GM23338 (cell line): ENCODE measurements around the gene SYNE1. TPM values are rescaled to one million over a fixed set of nuclear protein-coding genes. Genes with fewer than 3 reads are reported as not detected.

Experiments used
- ATAC-seq: fragments of 200-7000 bp; cut with Tn5 transposase; 3 replicates; pipeline ENCODE4 v1.9.1; 2020
- DNase-seq: peaks from one replicate; pipeline ENCODE4 v3.0.0-alpha.2; 2015; ENCODE audit warnings: low spot score
- H2AFZ ChIP-seq: fragments of 200-600 bp; sonication (generic); 2 replicates; pipeline ENCODE4 v1.8.0; 2016; ENCODE audit warnings: antibody characterized with exemption, mild to moderate bottlenecking, moderate library complexity
- H3F3A ChIP-seq: fragments of 200-600 bp; sonication (generic); replicated peaks from 2 replicates; pipeline ENCODE4 v1.8.0; 2017; ENCODE audit warnings: antibody characterized with exemption, mixed run types, low read depth
- H3K27ac ChIP-seq: fragments of 200-600 bp; sonication (generic); 2 replicates; pipeline ENCODE4 v1.6.1; 2016; ENCODE audit warnings: low read depth
- H3K27me3 ChIP-seq: fragments of 200-600 bp; sonication (generic); 2 replicates; pipeline ENCODE4 v1.8.0; 2016; ENCODE audit warnings: mild to moderate bottlenecking, mixed run types, moderate library complexity; ENCODE audit not compliant: insufficient read depth
- H3K36me3 ChIP-seq: fragments of 200-600 bp; sonication (generic); 2 replicates; pipeline ENCODE4 v1.8.0; 2016; ENCODE audit warnings: mild to moderate bottlenecking; ENCODE audit not compliant: insufficient read depth
- H3K4me1 ChIP-seq: fragments of 200-600 bp; sonication (generic); 2 replicates; pipeline ENCODE4 v1.8.0; 2016; ENCODE audit warnings: mild to moderate bottlenecking, moderate library complexity; ENCODE audit not compliant: insufficient read depth
- H3K4me2 ChIP-seq: fragments of 200-600 bp; sonication (generic); 2 replicates; pipeline ENCODE4 v1.7.1; 2017; ENCODE audit warnings: mixed run types
- H3K4me3 ChIP-seq: fragments of 200-600 bp; sonication (generic); 2 replicates; pipeline ENCODE4 v1.6.1; 2016; ENCODE audit warnings: mixed run types
- H3K79me2 ChIP-seq: fragments of 200-600 bp; sonication (generic); replicated peaks from 2 replicates; pipeline ENCODE4 v1.8.0; 2017; ENCODE audit warnings: mild to moderate bottlenecking; ENCODE audit not compliant: insufficient read depth
- H3K9me2 ChIP-seq: fragments of 200-600 bp; sonication (generic); 2 replicates; pipeline ENCODE4 v1.8.0; 2017; ENCODE audit not compliant: insufficient read depth
- H4K20me1 ChIP-seq: fragments of 200-600 bp; sonication (generic); replicated peaks from 2 replicates; pipeline ENCODE4 v1.8.0; 2017; ENCODE audit warnings: mild to moderate bottlenecking; ENCODE audit not compliant: insufficient read depth
- H3K27ac Mint-ChIP-seq: 2 replicates; pipeline ENCODE4 v1.8.0; 2020; ENCODE audit warnings: inconsistent platforms, mild to moderate bottlenecking, moderate library complexity, mixed read lengths
- H3K27me3 Mint-ChIP-seq: 3 replicates; pipeline ENCODE4 v1.8.0; 2022; ENCODE audit warnings: low read depth, mild to moderate bottlenecking, moderate library complexity, mixed read lengths, inconsistent platforms; ENCODE audit not compliant: insufficient read depth, poor library complexity
- H3K36me3 Mint-ChIP-seq: 3 replicates; pipeline ENCODE4 v1.8.0; 2021; ENCODE audit warnings: low read depth, mild to moderate bottlenecking, inconsistent platforms, moderate library complexity, mixed read lengths
- H3K4me1 Mint-ChIP-seq: 3 replicates; pipeline ENCODE4 v1.8.0; 2020; ENCODE audit warnings: mild to moderate bottlenecking, inconsistent platforms, mixed read lengths
- H3K4me3 Mint-ChIP-seq: 3 replicates; pipeline ENCODE4 v1.8.0; 2021; ENCODE audit warnings: moderate library complexity, mild to moderate bottlenecking, inconsistent platforms, mixed read lengths
- H3K9me3 Mint-ChIP-seq: 3 replicates; pipeline ENCODE4 v1.8.0; 2020; ENCODE audit warnings: moderate library complexity, mild to moderate bottlenecking, inconsistent platforms, mixed read lengths
- CREB1 ChIP-seq: fragments of 250-450 bp; sonication (Bioruptor Pico); IDR thresholded peaks from 2 replicates; pipeline ENCODE4 v1.5.0; 2020; ENCODE audit warnings: low read depth, mild to moderate bottlenecking, moderate library complexity
- EZH2 ChIP-seq: fragments of 200-600 bp; sonication (generic); IDR thresholded peaks from one replicate; pipeline ENCODE4 v1.8.0; 2017; ENCODE audit warnings: antibody characterized with exemption, mild to moderate bottlenecking, low read depth; ENCODE audit not compliant: unreplicated experiment
- EZH2phosphoT487 ChIP-seq: fragments of 200-600 bp; sonication (generic); IDR thresholded peaks from one replicate; pipeline ENCODE4 v1.8.1; 2018; ENCODE audit warnings: antibody characterized with exemption; ENCODE audit not compliant: unreplicated experiment
- JUNB ChIP-seq: IDR thresholded peaks from one replicate; pipeline ENCODE4 v1.6.1; 2016; ENCODE audit warnings: antibody characterized with exemption; ENCODE audit not compliant: unreplicated experiment
- NANOG ChIP-seq: IDR thresholded peaks from 2 replicates; pipeline ENCODE4 v1.6.1; 2016; ENCODE audit warnings: antibody characterized with exemption, borderline replicate concordance
- POLR2AphosphoS5 ChIP-seq: IDR thresholded peaks from 2 replicates; pipeline ENCODE4 v1.6.1; 2016; ENCODE audit warnings: antibody characterized with exemption, low read depth
- STAT1 ChIP-seq: IDR thresholded peaks from one replicate; pipeline ENCODE4 v1.6.1; 2016; ENCODE audit warnings: antibody characterized with exemption; ENCODE audit not compliant: unreplicated experiment
- ZNF114 ChIP-seq: fragments of 250-450 bp; sonication (Bioruptor Pico); IDR thresholded peaks from 2 replicates; pipeline ENCODE4 v1.5.0; 2020; ENCODE audit warnings: mild to moderate bottlenecking, moderate library complexity
- ZNF331 ChIP-seq: fragments of 250-450 bp; sonication (Bioruptor Pico); IDR thresholded peaks from 2 replicates; pipeline ENCODE4 v1.5.0; 2020; ENCODE audit warnings: low read depth, mild to moderate bottlenecking, moderate library complexity
- polyA plus RNA-seq: library from polyadenylated mRNA; unstranded; fragments of >200 nt; fragmentation: Nextera tagmentation; extraction: Ambion mirVana; gene quantifications from 2 replicates; pipeline ENCODE4 v1.2.1, GENCODE V29; 2016
- total RNA-seq: library from RNA; depleted of rRNA; stranded (reverse); fragments of >200 nt; shearing (Covaris generic); gene quantifications from 2 replicates; pipeline ENCODE4 v1.2.3, GENCODE V29; 2014
- TF ChIP-seq, protein P1 (sequence below): IDR thresholded peaks from 2 replicates; pipeline ENCODE4 v1.6.1; 2016; ENCODE audit warnings: antibody characterized with exemption
- TF ChIP-seq, protein P2 (sequence below), 2 experiments: fragments of 200-600 bp in 1 of 2; sonication (generic) in 1 of 2; conservative IDR thresholded peaks; 2 replicates each; pipeline versions ENCODE4 v1.5.1 to v1.6.1; 2016 to 2017; ENCODE audit warnings: antibody characterized with exemption in 2 of 2, low read depth in 2 of 2, mild to moderate bottlenecking in 2 of 2, moderate library complexity in 1 of 2
- TF ChIP-seq, protein P3 (sequence below): fragments of 250-450 bp; sonication (Bioruptor Pico); IDR thresholded peaks from 2 replicates; pipeline ENCODE4 v1.5.0; 2020; ENCODE audit warnings: mild to moderate bottlenecking, moderate library complexity

Gene SYNE1
- total and polyA plus RNA-seq, 2 experiments from 2014 or later: 3.9 to 13.6 TPM

DNA sequence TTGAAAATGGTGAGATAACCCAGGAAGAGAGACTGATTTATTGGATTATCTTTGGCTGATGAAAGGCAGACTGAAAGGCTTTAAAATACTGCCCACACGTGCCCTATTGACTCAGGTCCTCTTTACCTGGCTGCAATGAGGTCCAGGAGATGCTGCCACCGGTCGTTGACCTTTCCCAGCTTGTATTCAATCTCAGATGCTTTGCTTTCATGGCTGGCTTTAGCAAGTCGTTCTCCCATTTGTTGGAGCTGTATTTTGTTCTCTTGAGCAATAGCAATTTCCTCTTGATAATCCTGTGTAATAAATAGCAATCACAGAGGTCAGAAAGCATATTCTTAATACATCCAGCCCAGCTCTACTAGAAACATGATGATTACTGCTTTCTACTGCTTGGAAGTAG is 460.9 kb downstream of the SYNE1 start (continued):
- TF ChIP-seq CREB1 (CRISPR knock-in tag): no peak
- no peak for TF ChIP-seq STAT1
- TF ChIP-seq JUNB: no peak
- no peak for TF ChIP-seq POLR2AphosphoS5
- TF ChIP-seq EZH2: no peak
- TF ChIP-seq ZNF114 (CRISPR knock-in tag): no peak
- no peak for TF ChIP-seq EZH2phosphoT487

DNA sequence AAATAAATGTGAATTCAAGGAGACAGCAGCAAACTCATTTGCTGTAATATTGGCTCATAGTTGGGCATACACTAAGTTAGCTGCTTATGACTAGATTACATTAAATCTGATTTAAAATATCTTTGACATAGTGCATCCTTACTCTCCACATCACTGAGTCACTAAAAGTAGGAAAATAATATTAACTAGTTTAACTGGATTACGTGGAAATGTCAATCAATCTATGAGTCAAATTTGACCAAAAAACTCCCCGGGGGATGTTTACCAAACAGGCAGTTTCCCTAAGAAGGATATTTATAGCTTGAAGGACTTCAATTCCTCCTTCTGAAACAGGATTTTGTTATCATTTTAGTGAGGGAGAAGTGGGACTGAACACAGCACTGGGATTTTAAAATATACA is 463.2 kb downstream of the SYNE1 start:
- no peaks in the 10 kb centered on the region for H3K36me3 ChIP-seq
- Mint-ChIP-seq H3K4me3 (no peak overlapping the region), H3K27ac (no peak overlapping the region), H3K4me1 (peaks cover 5% of the 10 kb centered on the region), H3K36me3 (no peaks in the 10 kb centered on the region), H3K27me3 (no peaks in the 10 kb centered on the region), H3K9me3 (no peaks in the 10 kb centered on the region)
- H4K20me1 ChIP-seq: no peaks in the 10 kb centered on the region
- H3F3A ChIP-seq: no peaks in the 10 kb centered on the region
- H3K79me2 ChIP-seq: no peaks in the 10 kb centered on the region
- no peaks in the 10 kb centered on the region for H3K27me3 ChIP-seq
- no peak overlapping the region for H3K4me2 ChIP-seq
- no peak overlapping the region for H3K4me3 ChIP-seq
- no peak for ATAC-seq
- TF ChIP-seq EZH2 (no peak), EZH2phosphoT487 (no peak), ZNF331 (CRISPR knock-in tag) (no peak)
- no peaks in the 10 kb centered on the region; the same call in 1 of the 2 replicates for H3K9me2 ChIP-seq
- H3K4me1 ChIP-seq: 0 out of 2 replicates have a peak, but pooled peaks cover 3% of the 10 kb centered on the region
- H3K27ac ChIP-seq: no peak overlapping the region
- DNase-seq: no peak
- no peak overlapping the region for H2AFZ ChIP-seq

DNA sequence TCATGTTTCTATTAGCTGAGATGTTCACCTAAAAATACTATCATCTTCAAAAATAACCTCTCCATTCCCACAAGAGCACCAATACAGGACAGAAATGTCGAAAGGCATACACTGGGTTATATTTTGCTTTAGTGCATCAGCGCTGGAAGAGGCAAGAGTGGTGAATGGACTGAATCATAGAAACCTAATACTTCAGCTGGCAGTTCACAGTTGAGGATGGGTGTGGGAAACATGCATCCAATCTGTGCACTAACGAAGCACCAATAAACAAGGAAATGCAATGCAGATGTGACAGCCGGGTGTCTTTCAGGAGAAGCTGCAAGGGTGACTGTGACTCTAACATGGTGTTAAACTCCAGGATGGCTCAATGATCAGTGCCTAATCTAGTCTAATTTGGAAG is 463.8 kb downstream of the SYNE1 start:
- no peak overlapping the region for H3K4me3 Mint-ChIP-seq
- Histone ChIP-seq H3K27ac (no peak overlapping the region), H3K79me2 (no peaks in the 10 kb centered on the region), H3K36me3 (no peaks in the 10 kb centered on the region), H3K4me1 (0 out of 2 replicates have a peak, but pooled peaks cover 3% of the 10 kb centered on the region), H3K4me3 (no peak overlapping the region), H3K27me3 (no peaks in the 10 kb centered on the region), H3K4me2 (no peak overlapping the region), H2AFZ (no peak overlapping the region), H3K9me2 (no peaks in the 10 kb centered on the region; the same call in 1 of the 2 replicates), H4K20me1 (no peaks in the 10 kb centered on the region), H3F3A (no peaks in the 10 kb centered on the region)
- H3K36me3 Mint-ChIP-seq: no peaks in the 10 kb centered on the region
- no peaks in the 10 kb centered on the region for H3K9me3 Mint-ChIP-seq
- H3K27ac Mint-ChIP-seq: no peak overlapping the region
- no peaks in the 10 kb centered on the region for H3K27me3 Mint-ChIP-seq
- H3K4me1 Mint-ChIP-seq: peaks cover 5% of the 10 kb centered on the region
- ATAC-seq (no peak), DNase-seq (no peak)
- TF ChIP-seq NANOG (no peak), STAT1 (no peak), CREB1 (CRISPR knock-in tag) (no peak), POLR2AphosphoS5 (no peak)
- TF ChIP-seq, protein P1, sequence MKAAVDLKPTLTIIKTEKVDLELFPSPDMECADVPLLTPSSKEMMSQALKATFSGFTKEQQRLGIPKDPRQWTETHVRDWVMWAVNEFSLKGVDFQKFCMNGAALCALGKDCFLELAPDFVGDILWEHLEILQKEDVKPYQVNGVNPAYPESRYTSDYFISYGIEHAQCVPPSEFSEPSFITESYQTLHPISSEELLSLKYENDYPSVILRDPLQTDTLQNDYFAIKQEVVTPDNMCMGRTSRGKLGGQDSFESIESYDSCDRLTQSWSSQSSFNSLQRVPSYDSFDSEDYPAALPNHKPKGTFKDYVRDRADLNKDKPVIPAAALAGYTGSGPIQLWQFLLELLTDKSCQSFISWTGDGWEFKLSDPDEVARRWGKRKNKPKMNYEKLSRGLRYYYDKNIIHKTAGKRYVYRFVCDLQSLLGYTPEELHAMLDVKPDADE: no peak
- TF ChIP-seq, protein P2, sequence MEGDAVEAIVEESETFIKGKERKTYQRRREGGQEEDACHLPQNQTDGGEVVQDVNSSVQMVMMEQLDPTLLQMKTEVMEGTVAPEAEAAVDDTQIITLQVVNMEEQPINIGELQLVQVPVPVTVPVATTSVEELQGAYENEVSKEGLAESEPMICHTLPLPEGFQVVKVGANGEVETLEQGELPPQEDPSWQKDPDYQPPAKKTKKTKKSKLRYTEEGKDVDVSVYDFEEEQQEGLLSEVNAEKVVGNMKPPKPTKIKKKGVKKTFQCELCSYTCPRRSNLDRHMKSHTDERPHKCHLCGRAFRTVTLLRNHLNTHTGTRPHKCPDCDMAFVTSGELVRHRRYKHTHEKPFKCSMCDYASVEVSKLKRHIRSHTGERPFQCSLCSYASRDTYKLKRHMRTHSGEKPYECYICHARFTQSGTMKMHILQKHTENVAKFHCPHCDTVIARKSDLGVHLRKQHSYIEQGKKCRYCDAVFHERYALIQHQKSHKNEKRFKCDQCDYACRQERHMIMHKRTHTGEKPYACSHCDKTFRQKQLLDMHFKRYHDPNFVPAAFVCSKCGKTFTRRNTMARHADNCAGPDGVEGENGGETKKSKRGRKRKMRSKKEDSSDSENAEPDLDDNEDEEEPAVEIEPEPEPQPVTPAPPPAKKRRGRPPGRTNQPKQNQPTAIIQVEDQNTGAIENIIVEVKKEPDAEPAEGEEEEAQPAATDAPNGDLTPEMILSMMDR (conservative IDR thresholded peaks at IDR 0.05; ENCODE audit: low read depth in 2 of 2): no peak
- TF ChIP-seq, protein P3, sequence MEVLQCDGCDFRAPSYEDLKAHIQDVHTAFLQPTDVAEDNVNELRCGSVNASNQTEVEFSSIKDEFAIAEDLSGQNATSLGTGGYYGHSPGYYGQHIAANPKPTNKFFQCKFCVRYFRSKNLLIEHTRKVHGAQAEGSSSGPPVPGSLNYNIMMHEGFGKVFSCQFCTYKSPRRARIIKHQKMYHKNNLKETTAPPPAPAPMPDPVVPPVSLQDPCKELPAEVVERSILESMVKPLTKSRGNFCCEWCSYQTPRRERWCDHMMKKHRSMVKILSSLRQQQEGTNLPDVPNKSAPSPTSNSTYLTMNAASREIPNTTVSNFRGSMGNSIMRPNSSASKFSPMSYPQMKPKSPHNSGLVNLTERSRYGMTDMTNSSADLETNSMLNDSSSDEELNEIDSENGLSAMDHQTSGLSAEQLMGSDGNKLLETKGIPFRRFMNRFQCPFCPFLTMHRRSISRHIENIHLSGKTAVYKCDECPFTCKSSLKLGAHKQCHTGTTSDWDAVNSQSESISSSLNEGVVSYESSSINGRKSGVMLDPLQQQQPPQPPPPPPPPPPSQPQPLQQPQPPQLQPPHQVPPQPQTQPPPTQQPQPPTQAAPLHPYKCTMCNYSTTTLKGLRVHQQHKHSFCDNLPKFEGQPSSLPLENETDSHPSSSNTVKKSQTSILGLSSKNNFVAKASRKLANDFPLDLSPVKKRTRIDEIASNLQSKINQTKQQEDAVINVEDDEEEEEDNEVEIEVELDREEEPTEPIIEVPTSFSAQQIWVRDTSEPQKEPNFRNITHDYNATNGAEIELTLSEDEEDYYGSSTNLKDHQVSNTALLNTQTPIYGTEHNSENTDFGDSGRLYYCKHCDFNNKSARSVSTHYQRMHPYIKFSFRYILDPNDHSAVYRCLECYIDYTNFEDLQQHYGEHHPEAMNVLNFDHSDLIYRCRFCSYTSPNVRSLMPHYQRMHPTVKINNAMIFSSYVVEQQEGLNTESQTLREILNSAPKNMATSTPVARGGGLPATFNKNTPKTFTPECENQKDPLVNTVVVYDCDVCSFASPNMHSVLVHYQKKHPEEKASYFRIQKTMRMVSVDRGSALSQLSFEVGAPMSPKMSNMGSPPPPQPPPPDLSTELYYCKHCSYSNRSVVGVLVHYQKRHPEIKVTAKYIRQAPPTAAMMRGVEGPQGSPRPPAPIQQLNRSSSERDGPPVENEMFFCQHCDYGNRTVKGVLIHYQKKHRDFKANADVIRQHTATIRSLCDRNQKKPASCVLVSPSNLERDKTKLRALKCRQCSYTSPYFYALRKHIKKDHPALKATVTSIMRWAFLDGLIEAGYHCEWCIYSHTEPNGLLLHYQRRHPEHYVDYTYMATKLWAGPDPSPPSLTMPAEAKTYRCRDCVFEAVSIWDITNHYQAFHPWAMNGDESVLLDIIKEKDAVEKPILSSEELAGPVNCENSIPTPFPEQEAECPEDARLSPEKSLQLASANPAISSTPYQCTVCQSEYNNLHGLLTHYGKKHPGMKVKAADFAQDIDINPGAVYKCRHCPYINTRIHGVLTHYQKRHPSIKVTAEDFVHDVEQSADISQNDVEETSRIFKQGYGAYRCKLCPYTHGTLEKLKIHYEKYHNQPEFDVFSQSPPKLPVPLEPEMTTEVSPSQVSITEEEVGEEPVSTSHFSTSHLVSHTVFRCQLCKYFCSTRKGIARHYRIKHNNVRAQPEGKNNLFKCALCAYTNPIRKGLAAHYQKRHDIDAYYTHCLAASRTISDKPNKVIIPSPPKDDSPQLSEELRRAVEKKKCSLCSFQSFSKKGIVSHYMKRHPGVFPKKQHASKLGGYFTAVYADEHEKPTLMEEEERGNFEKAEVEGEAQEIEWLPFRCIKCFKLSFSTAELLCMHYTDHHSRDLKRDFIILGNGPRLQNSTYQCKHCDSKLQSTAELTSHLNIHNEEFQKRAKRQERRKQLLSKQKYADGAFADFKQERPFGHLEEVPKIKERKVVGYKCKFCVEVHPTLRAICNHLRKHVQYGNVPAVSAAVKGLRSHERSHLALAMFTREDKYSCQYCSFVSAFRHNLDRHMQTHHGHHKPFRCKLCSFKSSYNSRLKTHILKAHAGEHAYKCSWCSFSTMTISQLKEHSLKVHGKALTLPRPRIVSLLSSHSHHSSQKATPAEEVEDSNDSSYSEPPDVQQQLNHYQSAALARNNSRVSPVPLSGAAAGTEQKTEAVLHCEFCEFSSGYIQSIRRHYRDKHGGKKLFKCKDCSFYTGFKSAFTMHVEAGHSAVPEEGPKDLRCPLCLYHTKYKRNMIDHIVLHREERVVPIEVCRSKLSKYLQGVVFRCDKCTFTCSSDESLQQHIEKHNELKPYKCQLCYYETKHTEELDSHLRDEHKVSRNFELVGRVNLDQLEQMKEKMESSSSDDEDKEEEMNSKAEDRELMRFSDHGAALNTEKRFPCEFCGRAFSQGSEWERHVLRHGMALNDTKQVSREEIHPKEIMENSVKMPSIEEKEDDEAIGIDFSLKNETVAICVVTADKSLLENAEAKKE (CRISPR knock-in tag): no peak
